ENCODE data around the gene G2E3. TPM values are rescaled to one million over a fixed set of nuclear protein-coding genes. Genes with fewer than 3 reads are reported as not detected.

The G2E3 gene
- total RNA-seq, result 10 to 100 TPM; 31.6 to 37.0 TPM

GRCh38 chr14:30558675-30559555 is at the start of gene G2E3:
G2E3 (plus strand) TSS chr14:30559158; CDS start chr14:30581080, 21,922 bp downstream.
- DNase-seq, result peak; percentile 91 to 95
- H3K36me3 Mint-ChIP-seq (ENCODE audit: insufficient read depth in 2 of 2), result peaks cover 5 to 6% of the 10 kb centered on the region in 2 donors
- no peaks in the 10 kb centered on the region for H3K27me3 Mint-ChIP-seq (ENCODE audit: low read depth)
- H3K9me3 Mint-ChIP-seq, result no peaks in the 10 kb centered on the region
- H3K4me1 Mint-ChIP-seq (ENCODE audit: low read depth), result peaks cover 34% of the 10 kb centered on the region
- peak within 1 kb of the TSS; percentile 98 to 99 for H3K4me3 Mint-ChIP-seq
- ATAC-seq (replicated peaks in 1 of 2), result peak; percentile 100
- peak within 1 kb of the TSS; percentile 98 for H3K27ac Mint-ChIP-seq

GRCh38 chr14:30517737-30518136 is 41.2 kb upstream of the G2E3 start:
- ATAC-seq (replicated peaks in 1 of 2) (no peak), DNase-seq (no peak)
- H3K4me1 Mint-ChIP-seq (ENCODE audit: low read depth), result peaks cover 8% of the 10 kb centered on the region
- H3K9me3 Mint-ChIP-seq, result no peaks in the 10 kb centered on the region
- H3K27me3 Mint-ChIP-seq (ENCODE audit: low read depth), result no peaks in the 10 kb centered on the region
- H3K36me3 Mint-ChIP-seq (ENCODE audit: insufficient read depth in 2 of 2), result no peaks in the 10 kb centered on the region
- H3K4me3 Mint-ChIP-seq, result no peak overlapping the region
- H3K27ac Mint-ChIP-seq, result no peak overlapping the region

GRCh38 chr14:30518867-30519560 is 39.9 kb upstream of the G2E3 start:
- Mint-ChIP-seq H3K4me1 (ENCODE audit: low read depth) (peaks cover 8% of the 10 kb centered on the region), H3K36me3 (ENCODE audit: insufficient read depth in 2 of 2) (no peaks in the 10 kb centered on the region), H3K9me3 (no peaks in the 10 kb centered on the region), H3K27ac (no peak overlapping the region), H3K4me3 (no peak overlapping the region), H3K27me3 (ENCODE audit: low read depth) (no peaks in the 10 kb centered on the region)
- no peak for ATAC-seq (replicated peaks in 1 of 2)
- no peak for DNase-seq

- Mint-ChIP-seq H3K4me3 (no peak overlapping the region), H3K27me3 (ENCODE audit: low read depth) (no peaks in the 10 kb centered on the region)
Observed at GRCh38 chr14:30519961-30520360, 39.0 kb upstream of the G2E3 start.

GRCh38 chr14:30520536-30520935 is 38.4 kb upstream of the G2E3 start:
- no peak for ATAC-seq (replicated peaks in 1 of 2)
- no peaks in the 10 kb centered on the region for H3K27me3 Mint-ChIP-seq (ENCODE audit: low read depth)
- H3K27ac Mint-ChIP-seq, result no peak overlapping the region
- H3K4me1 Mint-ChIP-seq (ENCODE audit: low read depth), result peaks cover 8% of the 10 kb centered on the region
- no peak for DNase-seq
- H3K36me3 Mint-ChIP-seq (ENCODE audit: insufficient read depth in 2 of 2), result no peaks in the 10 kb centered on the region
- no peaks in the 10 kb centered on the region for H3K9me3 Mint-ChIP-seq
- no peak overlapping the region for H3K4me3 Mint-ChIP-seq

More at GRCh38 chr14:30519961-30520360, 39.0 kb upstream of the G2E3 start:
- DNase-seq, result no peak
- peaks cover 8% of the 10 kb centered on the region for H3K4me1 Mint-ChIP-seq (ENCODE audit: low read depth)
- no peak for ATAC-seq (replicated peaks in 1 of 2)
- H3K9me3 Mint-ChIP-seq, result no peaks in the 10 kb centered on the region
- H3K27ac Mint-ChIP-seq, result no peak overlapping the region
- no peaks in the 10 kb centered on the region for H3K36me3 Mint-ChIP-seq (ENCODE audit: insufficient read depth in 2 of 2)

- Mint-ChIP-seq H3K27ac (peak overlapping the region; percentile 60), H3K4me1 (ENCODE audit: low read depth) (peaks cover 8% of the 10 kb centered on the region), H3K9me3 (no peaks in the 10 kb centered on the region), H3K27me3 (ENCODE audit: low read depth) (no peaks in the 10 kb centered on the region), H3K36me3 (ENCODE audit: insufficient read depth in 2 of 2) (no peaks in the 10 kb centered on the region), H3K4me3 (peak overlapping the region in 1 of 2 donors; percentile 25)
- DNase-seq, result no peak
- no peak for ATAC-seq (replicated peaks in 1 of 2)
Observed at GRCh38 chr14:30521899-30522736, 36.8 kb upstream of the G2E3 start.

GRCh38 chr14:30525833-30526232 is 33.1 kb upstream of the G2E3 start:
- Mint-ChIP-seq H3K4me3 (no peak overlapping the region), H3K27me3 (ENCODE audit: low read depth) (no peaks in the 10 kb centered on the region), H3K4me1 (ENCODE audit: low read depth) (peaks cover 8% of the 10 kb centered on the region), H3K27ac (no peak overlapping the region), H3K9me3 (no peaks in the 10 kb centered on the region), H3K36me3 (ENCODE audit: insufficient read depth in 2 of 2) (no peaks in the 10 kb centered on the region)
- no peak for DNase-seq
- no peak for ATAC-seq (replicated peaks in 1 of 2)

- Mint-ChIP-seq H3K27ac (no peak overlapping the region), H3K4me1 (ENCODE audit: low read depth) (peaks cover 3% of the 10 kb centered on the region), H3K4me3 (no peak overlapping the region), H3K36me3 (ENCODE audit: insufficient read depth in 2 of 2) (no peaks in the 10 kb centered on the region), H3K27me3 (ENCODE audit: low read depth) (no peaks in the 10 kb centered on the region), H3K9me3 (no peaks in the 10 kb centered on the region)
- ATAC-seq (replicated peaks in 1 of 2) (no peak), DNase-seq (no peak)
Observed at GRCh38 chr14:30527196-30527595, 31.8 kb upstream of the G2E3 start.

- DNase-seq (no peak), ATAC-seq (replicated peaks in 1 of 2) (no peak)
- Mint-ChIP-seq H3K9me3 (no peaks in the 10 kb centered on the region), H3K27me3 (ENCODE audit: low read depth) (no peaks in the 10 kb centered on the region), H3K4me1 (ENCODE audit: low read depth) (no peaks in the 10 kb centered on the region), H3K27ac (no peak overlapping the region), H3K36me3 (ENCODE audit: insufficient read depth in 2 of 2) (no peaks in the 10 kb centered on the region), H3K4me3 (no peak overlapping the region)
Observed at GRCh38 chr14:30528119-30528518, 30.8 kb upstream of the G2E3 start.

GRCh38 chr14:30528778-30529642 is 29.9 kb upstream of the G2E3 start:
- Mint-ChIP-seq H3K4me3 (no peak overlapping the region), H3K27me3 (ENCODE audit: low read depth) (no peaks in the 10 kb centered on the region), H3K4me1 (ENCODE audit: low read depth) (no peaks in the 10 kb centered on the region), H3K9me3 (no peaks in the 10 kb centered on the region), H3K36me3 (ENCODE audit: insufficient read depth in 2 of 2) (no peaks in the 10 kb centered on the region), H3K27ac (no peak overlapping the region)
- ATAC-seq (replicated peaks in 1 of 2) (no peak), DNase-seq (no peak)

- Mint-ChIP-seq H3K4me3 (no peak overlapping the region), H3K27ac (no peak overlapping the region), H3K36me3 (ENCODE audit: insufficient read depth in 2 of 2) (no peaks in the 10 kb centered on the region), H3K4me1 (ENCODE audit: low read depth) (no peaks in the 10 kb centered on the region), H3K27me3 (ENCODE audit: low read depth) (peaks cover 17% of the 10 kb centered on the region), H3K9me3 (no peaks in the 10 kb centered on the region)
- ATAC-seq (replicated peaks in 1 of 2) (no peak), DNase-seq (no peak)
Observed at GRCh38 chr14:30532264-30532663, 26.7 kb upstream of the G2E3 start.

- no peak overlapping the region for H3K27ac Mint-ChIP-seq
- ATAC-seq (replicated peaks in 1 of 2), result no peak
- no peaks in the 10 kb centered on the region for H3K4me1 Mint-ChIP-seq (ENCODE audit: low read depth)
Observed at GRCh38 chr14:30533126-30533525, 25.8 kb upstream of the G2E3 start.

More at GRCh38 chr14:30533126-30533525, 25.8 kb upstream of the G2E3 start:
- Mint-ChIP-seq H3K27me3 (ENCODE audit: low read depth) (peaks cover 26% of the 10 kb centered on the region), H3K36me3 (ENCODE audit: insufficient read depth in 2 of 2) (no peaks in the 10 kb centered on the region), H3K4me3 (no peak overlapping the region), H3K9me3 (no peaks in the 10 kb centered on the region)
- no peak for DNase-seq
